Measurements from ENCODE around the gene JMJD6.
"Not testable (repeated sequence)": the region's sequence is repeated elsewhere in the genome, so short reads cannot be mapped to it uniquely, and the experiment has no call there.

Gene JMJD6

GRCh38 chr17:76704805-76705204 is 21.6 kb downstream of the JMJD6 start:
- no peak for DNase-seq
- in situ Hi-C loops (cut with HindIII; ENCODE audit: low pct_ligation_motif_present, low pct_unique_long_range_greater_than_20kb, low sequenced_read_pairs), result no loop called here

DNA sequence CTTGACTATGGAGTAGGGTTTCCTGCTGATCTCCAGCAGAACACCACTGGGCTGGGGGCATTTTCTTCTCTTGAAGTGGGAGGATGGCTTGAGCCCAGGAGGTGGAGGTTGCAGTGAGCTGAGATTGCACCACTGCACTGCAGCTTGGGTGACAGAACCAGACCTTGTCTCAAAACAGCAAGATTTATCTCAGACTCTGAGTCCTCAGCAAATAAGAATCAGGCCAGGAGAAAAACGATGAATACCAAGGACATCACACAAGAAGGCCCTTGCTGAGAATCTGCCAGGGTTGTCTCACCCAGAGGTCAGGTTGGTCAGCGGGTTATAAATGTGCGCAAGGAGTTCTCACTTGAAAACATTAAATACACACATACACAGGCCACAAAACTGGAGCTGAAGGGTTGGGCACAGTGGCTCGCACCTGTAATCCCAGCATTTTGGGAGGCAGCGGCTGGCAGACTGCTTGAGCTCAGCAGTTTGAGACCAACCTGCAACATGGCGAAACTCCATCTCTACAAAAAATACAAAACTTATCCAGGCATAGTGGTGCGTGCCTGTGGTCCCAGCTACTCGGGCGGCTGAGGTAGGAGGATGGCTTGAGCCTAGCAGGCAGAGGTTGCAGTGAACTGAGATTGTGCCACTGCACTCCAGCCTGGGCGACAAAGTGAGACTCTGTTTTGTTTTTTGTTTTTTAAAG is 23.3 kb downstream of the JMJD6 start:
- in situ Hi-C loops (cut with HindIII; ENCODE audit: low pct_ligation_motif_present, low pct_unique_long_range_greater_than_20kb, low sequenced_read_pairs), result no loop called here
- DNase-seq, result no peak

DNA sequence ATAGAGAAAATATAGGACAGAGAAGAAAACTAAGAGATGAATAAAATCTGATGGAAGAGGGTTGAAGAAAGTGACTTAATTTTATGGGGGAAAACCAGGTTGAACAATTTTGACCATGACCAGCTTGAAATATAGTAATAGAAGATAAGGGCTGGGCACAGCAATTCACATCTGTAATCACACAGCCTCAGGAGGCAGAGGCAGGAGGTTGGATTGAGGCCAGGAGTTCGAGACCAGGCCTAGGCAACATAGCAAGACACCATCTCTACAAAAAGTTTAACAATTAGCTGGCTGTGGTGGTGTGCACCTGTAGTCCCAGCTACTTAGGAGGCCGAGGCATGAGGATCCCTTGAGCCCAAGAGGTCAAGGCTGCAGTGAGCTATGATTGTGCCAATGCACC is 24.3 kb downstream of the JMJD6 start:
- in situ Hi-C loops (cut with HindIII; ENCODE audit: low pct_ligation_motif_present, low pct_unique_long_range_greater_than_20kb, low sequenced_read_pairs), result no loop called here
- no peak for DNase-seq

- DNase-seq, result no peak
- in situ Hi-C loops (cut with HindIII; ENCODE audit: low pct_ligation_motif_present, low pct_unique_long_range_greater_than_20kb, low sequenced_read_pairs), result no loop called here
Measured at GRCh38 chr17:76701471-76701967, 24.9 kb downstream of the JMJD6 start.

- in situ Hi-C loops (cut with HindIII; ENCODE audit: low pct_ligation_motif_present, low pct_unique_long_range_greater_than_20kb, low sequenced_read_pairs), result no loop called here
- peak; percentile 82 for DNase-seq
Measured at GRCh38 chr17:76700617-76701470, 25.6 kb downstream of the JMJD6 start.

GRCh38 chr17:76700270-76700616 is 26.2 kb downstream of the JMJD6 start:
- DNase-seq, result no peak
- in situ Hi-C loops (cut with HindIII; ENCODE audit: low pct_ligation_motif_present, low pct_unique_long_range_greater_than_20kb, low sequenced_read_pairs), result no loop called here

- DNase-seq; in situ Hi-C loops (cut with HindIII; ENCODE audit: low pct_ligation_motif_present, low pct_unique_long_range_greater_than_20kb, low sequenced_read_pairs): not testable (repeated sequence)
Measured at GRCh38 chr17:76698466-76698977, 27.9 kb downstream of the JMJD6 start.

- in situ Hi-C loops (cut with HindIII; ENCODE audit: low pct_ligation_motif_present, low pct_unique_long_range_greater_than_20kb, low sequenced_read_pairs), result no loop called here
Measured at GRCh38 chr17:76697702-76698465, 28.5 kb downstream of the JMJD6 start.

GRCh38 chr17:76696763-76697701 is 29.4 kb downstream of the JMJD6 start:
- in situ Hi-C loops (cut with HindIII; ENCODE audit: low pct_ligation_motif_present, low pct_unique_long_range_greater_than_20kb, low sequenced_read_pairs), result no loop called here
- DNase-seq, result no peak

More at GRCh38 chr17:76697702-76698465, 28.5 kb downstream of the JMJD6 start:
- DNase-seq, result peak; percentile 77

- no peak for DNase-seq
- in situ Hi-C loops (cut with HindIII; ENCODE audit: low pct_ligation_motif_present, low pct_unique_long_range_greater_than_20kb, low sequenced_read_pairs), result no loop called here
Measured at GRCh38 chr17:76695059-76695831, 31.2 kb downstream of the JMJD6 start.

DNA sequence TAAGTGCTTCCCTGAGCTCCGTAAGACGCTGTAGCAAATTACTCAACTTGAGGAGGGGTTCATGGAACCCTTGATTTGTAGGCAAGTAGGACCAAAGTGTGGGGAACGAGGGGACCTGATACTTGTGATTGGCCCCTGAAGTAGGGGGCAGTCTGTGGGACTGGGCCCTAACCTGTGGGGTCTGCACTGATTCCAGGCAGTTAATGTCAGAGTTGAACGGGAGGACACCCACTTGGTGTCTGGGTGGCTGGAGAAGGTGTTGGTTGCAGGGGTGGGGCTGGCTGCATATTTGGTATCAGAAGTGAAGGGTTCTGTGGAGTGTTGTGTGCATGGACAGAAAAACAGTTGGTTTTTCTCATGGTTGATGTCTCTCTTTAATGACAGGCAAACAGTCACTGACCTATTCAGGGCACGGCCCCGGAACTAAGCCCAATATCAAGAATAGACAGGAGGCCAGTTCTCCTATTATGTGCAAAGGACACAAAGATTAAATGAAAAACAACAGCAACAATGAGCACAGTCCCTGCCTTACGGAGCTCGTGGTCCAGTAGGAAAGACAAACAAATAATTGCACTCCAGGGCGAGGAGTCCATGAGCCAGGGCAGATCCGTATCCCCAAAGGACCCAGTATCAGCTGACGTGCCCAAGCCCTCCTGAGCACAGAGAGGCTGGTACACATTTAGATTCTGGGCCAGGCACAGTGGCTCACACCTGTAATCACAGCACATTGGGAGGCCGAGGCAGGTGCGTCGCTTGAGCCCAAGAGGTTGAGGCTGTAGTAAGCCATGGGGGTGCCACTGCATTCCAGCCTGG is 34.8 kb downstream of the JMJD6 start:
- no peak for DNase-seq
- in situ Hi-C loops (cut with HindIII; ENCODE audit: low pct_ligation_motif_present, low pct_unique_long_range_greater_than_20kb, low sequenced_read_pairs), result no loop called here

- no peak for DNase-seq
- in situ Hi-C loops (cut with HindIII; ENCODE audit: low pct_ligation_motif_present, low pct_unique_long_range_greater_than_20kb, low sequenced_read_pairs), result no loop called here
Measured at GRCh38 chr17:76690596-76691280, 35.7 kb downstream of the JMJD6 start.

DNA sequence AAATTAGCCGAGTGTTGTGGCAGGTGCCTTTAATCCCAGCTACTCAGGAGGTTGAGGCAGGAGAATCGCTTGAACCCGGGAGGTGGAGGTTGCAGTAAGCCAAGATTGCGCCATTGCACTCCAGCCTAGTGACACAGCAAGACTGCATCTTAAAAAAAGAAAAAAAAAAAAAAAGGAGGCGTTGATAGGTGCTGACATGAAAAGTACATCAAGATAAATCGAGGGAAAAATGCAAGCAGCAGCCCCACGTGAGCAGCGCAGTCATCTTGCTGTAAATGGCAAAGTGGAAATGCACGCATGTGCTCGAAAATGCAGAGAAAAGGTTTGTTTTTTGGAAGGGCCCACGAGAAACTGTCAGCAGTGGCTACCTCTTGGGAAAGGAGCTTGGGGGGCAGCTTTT is 36.5 kb downstream of the JMJD6 start:
- in situ Hi-C loops (cut with HindIII; ENCODE audit: low pct_ligation_motif_present, low pct_unique_long_range_greater_than_20kb, low sequenced_read_pairs), result no loop called here
- DNase-seq, result no peak

DNA sequence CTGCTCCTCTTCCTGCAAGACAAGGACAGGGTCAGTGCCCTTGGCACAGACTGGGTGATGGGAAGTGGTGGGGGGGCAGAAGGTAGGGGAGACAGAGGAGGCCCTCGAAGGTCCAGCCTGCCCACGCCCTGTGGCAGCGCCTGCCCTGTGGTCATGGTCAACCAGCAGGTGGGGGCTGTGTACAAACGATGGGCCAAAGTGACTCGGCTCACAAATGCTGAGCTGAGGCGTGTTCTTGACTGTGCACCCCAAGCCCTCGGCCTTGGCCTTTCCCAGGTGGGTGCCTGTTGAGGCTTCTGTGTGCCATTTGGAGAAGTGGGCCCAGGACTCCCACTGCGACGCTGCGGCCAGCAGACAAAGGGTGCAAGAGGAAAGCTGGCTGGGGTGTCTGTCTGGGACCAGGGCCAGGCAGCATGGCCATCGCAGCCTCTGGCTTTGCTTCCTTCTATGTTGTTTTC is 38.2 kb downstream of the JMJD6 start:
- in situ Hi-C loops (cut with HindIII; ENCODE audit: low pct_ligation_motif_present, low pct_unique_long_range_greater_than_20kb, low sequenced_read_pairs), result no loop called here
- peak; percentile 50 for DNase-seq

DNA sequence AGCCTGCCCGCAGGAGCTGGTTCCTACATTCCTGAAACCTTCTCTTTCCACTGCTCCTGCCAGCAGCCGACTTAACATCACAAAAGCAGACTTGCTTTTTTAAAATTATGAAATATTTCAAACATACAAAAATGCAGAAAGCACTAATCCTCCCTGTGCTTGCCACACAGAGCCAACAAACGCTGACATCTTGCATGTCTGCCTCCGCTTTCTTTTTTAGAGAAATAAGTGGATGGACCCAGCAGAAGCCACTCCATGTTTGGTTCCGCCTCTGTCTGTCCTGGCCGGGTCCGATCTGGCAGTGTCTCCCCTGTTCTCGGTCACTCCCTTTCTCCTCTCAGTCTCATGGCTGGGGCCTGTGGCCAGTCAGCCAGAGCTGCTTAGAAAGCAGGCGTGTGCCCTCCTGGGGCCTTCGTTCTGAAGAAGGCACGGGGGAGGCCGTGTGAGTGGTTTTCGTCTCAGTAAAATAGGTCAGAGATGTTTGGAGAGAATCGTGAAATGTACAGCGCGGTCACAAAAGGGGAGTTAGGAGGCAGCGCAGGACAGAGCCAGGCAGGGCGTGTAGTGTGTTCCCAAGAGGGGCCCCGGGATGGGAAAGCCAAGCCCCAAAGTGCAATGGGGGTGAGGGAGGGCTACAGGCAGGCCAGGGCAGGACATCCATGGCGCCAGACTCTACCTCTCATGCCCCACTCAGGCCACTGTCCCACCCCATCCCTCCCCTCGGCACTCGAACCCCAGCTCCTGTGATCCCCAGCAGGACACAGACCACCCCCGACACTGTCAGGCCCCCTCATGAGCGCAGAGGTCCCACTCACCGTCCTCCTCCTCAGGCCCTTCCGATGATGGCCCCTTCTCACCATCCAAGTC is 38.9 kb downstream of the JMJD6 start:
- DNase-seq, result no peak
- in situ Hi-C loops (cut with HindIII; ENCODE audit: low pct_ligation_motif_present, low pct_unique_long_range_greater_than_20kb, low sequenced_read_pairs), result no loop called here
